Upper lobe of left lung (tissue), 6 donors: ENCODE data around the gene TMPRSS4. TPM values are rescaled to one million over a fixed set of nuclear protein-coding genes. Genes with fewer than 3 reads are reported as not detected.
A peak's percentile ranks its signal among the peaks of the same experiment; 100 is the strongest.

Experiments
- ATAC-seq, 2 donors: fragments of 200-7000 bp; cut with Tn5 transposase; one replicate each; pipeline ENCODE4 v1.9.1; 2022; ENCODE audit warnings: mild to moderate bottlenecking in 2 of 2, moderate library complexity in 2 of 2; ENCODE audit not compliant: low FRiP score in 2 of 2
- DNase-seq, 2 donors: peaks; one replicate each; pipeline ENCODE4 v3.0.0-alpha.2; 2019 to 2020
- H3K27ac ChIP-seq, 4 donors: fragments of 200-600 bp; sonication (generic); one replicate each; pipeline ENCODE4 v1.5.1; 2016 to 2019
- H3K27me3 ChIP-seq, 4 donors: fragments of 200-600 bp; sonication (generic); one replicate each; pipeline ENCODE4 v1.5.1; 2017 to 2019
- H3K36me3 ChIP-seq, 4 donors: fragments of 200-600 bp; sonication (generic); one replicate each; pipeline ENCODE4 v1.5.1; 2016 to 2019
- H3K4me1 ChIP-seq, 4 donors: fragments of 200-600 bp; sonication (generic); one replicate each; pipeline ENCODE4 v1.5.1; 2018 to 2019
- H3K4me3 ChIP-seq, 4 donors: fragments of 200-600 bp; sonication (generic); one replicate each; pipeline ENCODE4 v1.5.1; 2017 to 2019; ENCODE audit warnings: mild to moderate bottlenecking in 2 of 4, moderate library complexity in 1 of 4
- H3K9me3 ChIP-seq, 4 donors: fragments of 200-600 bp; sonication (generic); one replicate each; pipeline ENCODE4 v1.5.1; 2018 to 2019
- EP300 ChIP-seq, 4 donors: sonication (generic); formaldehyde crosslinking; IDR thresholded peaks; one replicate each; pipeline ENCODE4 v1.5.1; 2017; ENCODE audit warnings: antibody characterized with exemption in 4 of 4, control low read depth in 2 of 4
- POLR2A ChIP-seq, 4 donors: fragments of 450-650 bp; IDR thresholded peaks; one replicate each; pipeline ENCODE4 v1.5.1; 2016 to 2017; ENCODE audit warnings: antibody characterized with exemption in 4 of 4, mild to moderate bottlenecking in 2 of 4
- POLR2AphosphoS5 ChIP-seq, 2 donors: sonication (generic); formaldehyde crosslinking; IDR thresholded peaks; one replicate each; pipeline ENCODE4 v1.5.1; 2017; ENCODE audit warnings: antibody characterized with exemption in 2 of 2
- WGBS, 2 donors: methylation state at CpG; one replicate each; pipeline ENCODE4 v1.1.5; 2017 to 2018; 5-methylcytosine and 5-hydroxymethylcytosine counted together
- total RNA-seq, 6 donors: library from RNA; depleted of rRNA in 4 of 6; stranded (reverse); fragments of >200 nt in 4 of 6; gene quantifications; one replicate each; pipeline versions ENCODE4 v1.1.0 to v1.2.1, GENCODE V29; 2016 to 2021
- TF ChIP-seq, protein P1 (sequence below), 6 experiments: fragments of 450-650 bp in 4 of 6; fragments of 200-600 bp in 2 of 6; sonication (generic) in 2 of 6; IDR thresholded peaks; one replicate each; pipeline ENCODE4 v1.5.1; 2016 to 2019; ENCODE audit warnings: antibody characterized with exemption in 6 of 6
- donor health status: DM: no; HTN: no; CAD: no; lungs with moderate emphysema.
- donor health status: DM: no; HTN: yes; CAD: no; lungs with severe emphysema.

The TMPRSS4 gene
- total RNA-seq, 6 donors from 2014 or later, result 1.6 to 14.3 (median 3.1) TPM

DNA sequence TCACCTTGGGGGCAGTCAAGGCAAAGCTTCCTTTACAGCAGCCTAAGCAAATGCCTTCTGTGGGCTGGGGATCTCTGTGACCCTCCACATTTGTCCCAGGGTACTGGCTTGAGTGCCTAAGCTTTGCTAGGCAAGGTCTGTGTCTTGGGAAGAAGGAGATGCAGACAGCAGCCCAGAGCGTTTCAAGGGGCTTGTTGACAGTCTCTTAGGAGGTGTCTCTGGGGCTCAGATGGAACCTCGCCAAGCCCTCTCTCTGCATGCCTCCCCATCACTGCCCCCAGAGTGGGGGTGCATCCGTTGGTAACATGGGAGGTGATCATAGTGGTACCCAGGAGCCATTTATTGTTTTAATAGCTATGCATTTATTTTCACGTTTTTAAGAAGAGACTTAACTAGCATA lies 29.1 kb upstream of the TMPRSS4 start:
- no peak overlapping the region for H3K27ac ChIP-seq
- H3K4me1 ChIP-seq, result peaks cover 0 to 4% (median 0%) of the 10 kb centered on the region in 4 donors
- TF ChIP-seq, protein P1, sequence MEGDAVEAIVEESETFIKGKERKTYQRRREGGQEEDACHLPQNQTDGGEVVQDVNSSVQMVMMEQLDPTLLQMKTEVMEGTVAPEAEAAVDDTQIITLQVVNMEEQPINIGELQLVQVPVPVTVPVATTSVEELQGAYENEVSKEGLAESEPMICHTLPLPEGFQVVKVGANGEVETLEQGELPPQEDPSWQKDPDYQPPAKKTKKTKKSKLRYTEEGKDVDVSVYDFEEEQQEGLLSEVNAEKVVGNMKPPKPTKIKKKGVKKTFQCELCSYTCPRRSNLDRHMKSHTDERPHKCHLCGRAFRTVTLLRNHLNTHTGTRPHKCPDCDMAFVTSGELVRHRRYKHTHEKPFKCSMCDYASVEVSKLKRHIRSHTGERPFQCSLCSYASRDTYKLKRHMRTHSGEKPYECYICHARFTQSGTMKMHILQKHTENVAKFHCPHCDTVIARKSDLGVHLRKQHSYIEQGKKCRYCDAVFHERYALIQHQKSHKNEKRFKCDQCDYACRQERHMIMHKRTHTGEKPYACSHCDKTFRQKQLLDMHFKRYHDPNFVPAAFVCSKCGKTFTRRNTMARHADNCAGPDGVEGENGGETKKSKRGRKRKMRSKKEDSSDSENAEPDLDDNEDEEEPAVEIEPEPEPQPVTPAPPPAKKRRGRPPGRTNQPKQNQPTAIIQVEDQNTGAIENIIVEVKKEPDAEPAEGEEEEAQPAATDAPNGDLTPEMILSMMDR (IDR thresholded peaks at IDR 0.05), result no peak
- no peak for TF ChIP-seq EP300 (IDR thresholded peaks at IDR 0.05)
- no peak for TF ChIP-seq POLR2AphosphoS5 (IDR thresholded peaks at IDR 0.05)
- TF ChIP-seq POLR2A (IDR thresholded peaks at IDR 0.05), result no peak
- no peaks in the 10 kb centered on the region for H3K9me3 ChIP-seq
- DNase-seq, result no peak
- no peak for ATAC-seq
- 73 to 89% methylated on average over 3 to 4 of the region's 4 CpGs for WGBS, 2 donors
- H3K36me3 ChIP-seq, result no peaks in the 10 kb centered on the region
- no peaks in the 10 kb centered on the region for H3K27me3 ChIP-seq
- H3K4me3 ChIP-seq, result no peak overlapping the region

DNA sequence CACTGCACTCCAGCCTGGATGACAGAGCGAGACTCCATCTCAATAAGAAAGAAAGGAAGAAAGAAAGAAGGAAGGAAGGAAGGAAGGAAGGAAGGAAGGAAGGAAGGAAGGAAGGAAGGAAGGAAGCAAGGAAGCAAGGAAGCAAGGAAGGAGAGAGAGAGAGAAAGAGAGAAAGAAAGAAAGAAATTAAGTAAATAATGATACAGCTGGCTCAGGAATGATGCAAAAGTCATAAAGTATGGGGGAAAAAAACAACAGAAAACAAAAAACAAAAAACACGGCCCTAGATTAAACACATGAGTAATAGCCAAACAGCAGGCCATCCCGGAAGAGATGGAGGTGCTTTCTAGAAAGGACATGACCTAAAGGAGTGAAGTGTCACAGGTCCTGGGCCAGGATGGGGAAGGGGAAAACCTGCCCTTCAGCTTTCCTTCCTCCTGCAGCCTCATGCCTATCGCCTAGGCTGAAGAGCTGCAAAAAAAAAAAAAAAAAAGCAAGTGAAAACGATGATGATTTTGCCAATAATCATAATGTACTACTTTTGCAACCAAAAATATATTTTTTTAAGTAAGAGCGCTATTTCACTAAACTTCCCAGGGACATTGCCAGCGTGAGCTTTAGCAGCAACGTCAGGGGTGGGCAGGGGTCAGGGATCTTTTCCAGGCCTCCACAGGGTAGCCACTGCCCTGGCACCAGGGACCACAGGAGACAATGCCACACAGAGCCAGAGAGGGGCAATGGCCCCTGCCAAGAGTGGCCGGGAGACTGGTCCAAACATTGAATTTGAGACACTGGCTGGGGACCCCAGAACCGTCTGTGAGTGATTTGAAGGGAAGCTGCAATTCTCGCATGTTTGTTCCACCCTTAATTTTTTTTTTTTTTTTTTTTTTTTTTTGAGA lies 28.2 kb upstream of the TMPRSS4 start:
- no peak for DNase-seq
- Histone ChIP-seq H3K4me1 (peaks cover 0 to 4% (median 0%) of the 10 kb centered on the region in 4 donors), H3K4me3 (no peak overlapping the region), H3K27me3 (no peaks in the 10 kb centered on the region), H3K36me3 (no peaks in the 10 kb centered on the region), H3K9me3 (no peaks in the 10 kb centered on the region), H3K27ac (no peak overlapping the region)
- TF ChIP-seq, protein P1 (IDR thresholded peaks at IDR 0.05), result no peak
- TF ChIP-seq EP300 (IDR thresholded peaks at IDR 0.05) (no peak), POLR2A (IDR thresholded peaks at IDR 0.05) (no peak), POLR2AphosphoS5 (IDR thresholded peaks at IDR 0.05) (no peak)
- ATAC-seq, result no peak
- 60 to 69% methylated on average over 11 of the region's 11 CpGs for WGBS, 2 donors

DNA sequence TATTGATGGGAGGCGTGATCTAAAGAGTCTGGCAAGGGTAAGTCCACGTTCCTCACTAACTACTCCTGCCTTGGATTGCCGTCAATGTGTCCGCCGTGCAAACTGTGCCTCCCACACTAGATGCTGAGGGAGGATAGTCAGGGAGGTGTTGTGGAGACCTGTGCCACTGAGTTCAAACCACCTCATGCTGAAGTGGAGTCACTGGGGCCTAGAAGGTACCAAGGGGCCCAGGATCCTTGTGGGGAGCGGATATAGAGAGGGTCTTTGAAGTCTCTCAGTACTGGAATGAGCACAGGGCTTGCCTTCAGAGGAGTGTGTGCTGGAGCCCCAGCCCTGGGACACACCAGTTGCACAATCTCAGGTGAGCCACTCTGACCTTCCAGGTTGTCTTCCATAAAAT lies 27.1 kb upstream of the TMPRSS4 start:
- WGBS, 2 donors, result 97 to 98% methylated on average over 5 to 6 of the region's 6 CpGs
- TF ChIP-seq POLR2AphosphoS5 (IDR thresholded peaks at IDR 0.05), result no peak
- ATAC-seq (no peak), DNase-seq (no peak)
- Histone ChIP-seq H3K27me3 (no peaks in the 10 kb centered on the region), H3K4me1 (peaks cover 0 to 4% (median 0%) of the 10 kb centered on the region in 4 donors), H3K4me3 (no peak overlapping the region), H3K9me3 (no peaks in the 10 kb centered on the region), H3K36me3 (no peaks in the 10 kb centered on the region), H3K27ac (no peak overlapping the region)

DNA sequence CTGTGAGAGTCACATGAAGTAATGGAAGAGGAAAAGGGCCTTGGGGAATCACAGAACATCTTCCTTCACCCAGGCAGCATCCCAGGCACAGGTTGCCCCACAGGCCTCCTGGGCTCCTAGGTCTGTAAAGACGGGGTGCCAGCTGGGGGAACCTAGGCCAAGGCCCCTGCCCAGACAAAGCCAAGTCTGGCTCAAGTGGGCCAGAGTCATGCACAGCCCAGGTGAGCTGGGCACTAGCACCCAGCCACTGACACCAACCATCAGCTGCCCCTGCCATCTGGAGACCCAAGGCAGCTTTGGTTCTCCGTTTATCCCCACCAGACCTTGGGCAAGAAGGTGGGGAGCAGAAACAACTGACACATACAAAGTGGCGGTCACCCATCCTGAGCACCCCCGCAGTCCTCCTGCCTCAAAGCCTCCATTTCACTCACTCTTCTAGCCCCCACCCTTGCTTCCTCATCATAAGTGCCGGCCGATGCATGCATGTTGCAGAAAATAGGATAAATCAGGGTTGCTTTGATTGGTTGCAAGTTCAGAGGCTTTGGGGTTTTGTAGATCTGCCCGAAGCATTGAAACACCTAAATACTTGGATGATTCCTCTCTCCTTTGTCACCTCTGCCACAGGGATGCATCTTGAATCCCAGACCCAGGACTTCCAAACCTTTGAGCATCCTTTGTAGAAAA lies 26.5 kb upstream of the TMPRSS4 start:
- H3K4me3 ChIP-seq, result no peak overlapping the region
- H3K4me1 ChIP-seq, result peaks cover 0 to 4% (median 0%) of the 10 kb centered on the region in 4 donors
- no peaks in the 10 kb centered on the region for H3K36me3 ChIP-seq
- DNase-seq (peak in 1 of 2 donors; percentile 24), ATAC-seq (no peak)
- H3K9me3 ChIP-seq, result no peaks in the 10 kb centered on the region
- H3K27me3 ChIP-seq, result no peaks in the 10 kb centered on the region
- TF ChIP-seq POLR2A (IDR thresholded peaks at IDR 0.05) (no peak), POLR2AphosphoS5 (IDR thresholded peaks at IDR 0.05) (no peak), EP300 (IDR thresholded peaks at IDR 0.05) (no peak)
- TF ChIP-seq, protein P1 (IDR thresholded peaks at IDR 0.05), result no peak
- 96 to 97% methylated on average over 7 of the region's 7 CpGs for WGBS, 2 donors
- H3K27ac ChIP-seq, result no peak overlapping the region

DNA sequence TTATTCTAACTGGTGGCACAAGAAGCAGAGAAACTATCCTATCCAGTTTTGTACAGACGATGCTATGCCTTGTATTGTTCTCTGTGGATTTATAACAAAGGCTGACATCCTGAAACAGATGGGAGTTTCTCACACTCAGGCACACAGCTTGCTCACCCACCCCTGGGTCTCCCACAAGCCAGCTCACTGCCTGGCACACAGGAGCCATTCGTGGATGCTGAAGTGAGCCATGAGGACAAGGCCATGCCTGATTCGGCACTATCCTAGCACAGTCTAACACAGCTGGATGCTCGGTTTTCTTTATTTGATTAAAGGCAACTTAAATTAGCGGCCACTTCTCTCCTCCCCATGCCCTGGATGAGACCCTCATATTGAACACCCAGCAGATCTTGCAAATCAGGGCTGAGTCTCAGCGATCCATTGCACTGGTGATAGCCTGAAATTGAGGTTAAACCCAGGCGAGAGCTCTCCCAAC lies 25.7 kb upstream of the TMPRSS4 start:
- no peak for ATAC-seq

More for the DNA sequence above, 25.7 kb upstream of the TMPRSS4 start:
- DNase-seq, result no peak
- Histone ChIP-seq H3K27me3 (no peaks in the 10 kb centered on the region), H3K9me3 (no peaks in the 10 kb centered on the region), H3K4me1 (peaks cover 0 to 4% (median 0%) of the 10 kb centered on the region in 4 donors), H3K36me3 (no peaks in the 10 kb centered on the region), H3K4me3 (no peak overlapping the region), H3K27ac (peak overlapping the region in 1 of 4 donors; percentile 36)
- 74 to 83% methylated on average over 7 of the region's 7 CpGs for WGBS, 2 donors
- TF ChIP-seq EP300 (IDR thresholded peaks at IDR 0.05), result no peak
- TF ChIP-seq POLR2AphosphoS5 (IDR thresholded peaks at IDR 0.05), result no peak
- TF ChIP-seq, protein P1 (IDR thresholded peaks at IDR 0.05), result no peak
